ENCODE data around the gene LMO1.

Gene LMO1

DNA sequence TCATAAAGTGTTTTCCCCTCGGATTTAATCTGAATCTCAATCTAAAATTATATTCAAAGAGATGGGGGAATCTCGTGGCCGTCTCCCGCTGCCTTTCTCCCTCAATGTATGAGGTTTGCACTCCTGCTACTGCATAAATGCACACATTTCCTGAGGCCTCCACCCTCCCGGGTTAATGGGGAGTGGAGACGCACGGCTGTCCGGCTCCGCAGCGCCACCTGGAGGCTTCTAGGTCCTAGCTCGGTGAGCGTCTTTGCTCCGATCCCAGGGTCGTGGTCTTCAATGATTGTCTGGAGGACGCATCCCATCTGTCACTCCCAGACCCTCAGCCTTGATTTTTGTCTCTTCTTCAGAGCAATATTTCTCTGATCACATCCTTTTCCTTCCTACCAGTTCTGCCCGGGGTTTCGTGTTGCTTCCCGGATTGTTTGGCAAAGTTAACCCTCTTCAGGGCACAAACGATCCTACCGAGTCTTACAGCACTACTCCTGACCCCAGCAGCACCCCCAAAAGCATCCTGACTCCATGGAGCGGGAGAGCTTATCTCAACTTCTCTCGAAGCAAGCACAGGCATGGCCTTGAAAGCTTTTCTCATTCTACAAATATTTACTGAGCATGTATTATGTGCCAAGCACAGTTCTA lies at the start of gene LMO1:
Gene LMO1, minus strand, starts transcription at position 110 of the 642 bp plus-strand sequence. CDS start 516 bp downstream, outside the sequence.
- H3K4me3 ChIP-seq (ENCODE audit: low read length): peak within 1 kb of the TSS; percentile 43
- DNase-seq (ENCODE audit: low read depth): no peak
- TF ChIP-seq, protein P1, sequence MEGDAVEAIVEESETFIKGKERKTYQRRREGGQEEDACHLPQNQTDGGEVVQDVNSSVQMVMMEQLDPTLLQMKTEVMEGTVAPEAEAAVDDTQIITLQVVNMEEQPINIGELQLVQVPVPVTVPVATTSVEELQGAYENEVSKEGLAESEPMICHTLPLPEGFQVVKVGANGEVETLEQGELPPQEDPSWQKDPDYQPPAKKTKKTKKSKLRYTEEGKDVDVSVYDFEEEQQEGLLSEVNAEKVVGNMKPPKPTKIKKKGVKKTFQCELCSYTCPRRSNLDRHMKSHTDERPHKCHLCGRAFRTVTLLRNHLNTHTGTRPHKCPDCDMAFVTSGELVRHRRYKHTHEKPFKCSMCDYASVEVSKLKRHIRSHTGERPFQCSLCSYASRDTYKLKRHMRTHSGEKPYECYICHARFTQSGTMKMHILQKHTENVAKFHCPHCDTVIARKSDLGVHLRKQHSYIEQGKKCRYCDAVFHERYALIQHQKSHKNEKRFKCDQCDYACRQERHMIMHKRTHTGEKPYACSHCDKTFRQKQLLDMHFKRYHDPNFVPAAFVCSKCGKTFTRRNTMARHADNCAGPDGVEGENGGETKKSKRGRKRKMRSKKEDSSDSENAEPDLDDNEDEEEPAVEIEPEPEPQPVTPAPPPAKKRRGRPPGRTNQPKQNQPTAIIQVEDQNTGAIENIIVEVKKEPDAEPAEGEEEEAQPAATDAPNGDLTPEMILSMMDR (conservative IDR thresholded peaks at IDR 0.05; ENCODE audit: low read depth, low read length): peak; percentile 95

DNA sequence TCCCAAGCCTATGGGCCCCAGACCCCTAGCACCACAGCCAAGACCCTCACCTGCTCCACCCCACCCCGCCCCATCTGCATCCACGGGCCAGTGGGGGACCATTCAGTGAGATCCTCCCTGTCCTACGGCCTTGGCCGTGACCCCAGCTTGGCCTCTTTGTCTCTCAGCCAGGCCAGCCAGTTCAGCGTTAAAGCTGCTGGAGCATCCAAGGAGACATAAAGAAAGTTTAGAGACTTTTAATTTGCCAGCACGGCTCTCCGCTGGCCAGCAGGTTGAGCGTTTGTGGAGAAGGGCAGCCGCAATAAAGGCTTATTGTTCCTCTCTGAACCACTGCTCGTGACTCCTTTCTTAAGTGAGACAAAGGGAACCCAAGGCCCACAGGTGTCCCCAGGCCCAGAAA lies 49.3 kb upstream of the LMO1 start:
- TF ChIP-seq, protein P1 (conservative IDR thresholded peaks at IDR 0.05; ENCODE audit: low read depth, low read length): no peak
- H3K4me3 ChIP-seq (ENCODE audit: low read length): no peak overlapping the region

DNA sequence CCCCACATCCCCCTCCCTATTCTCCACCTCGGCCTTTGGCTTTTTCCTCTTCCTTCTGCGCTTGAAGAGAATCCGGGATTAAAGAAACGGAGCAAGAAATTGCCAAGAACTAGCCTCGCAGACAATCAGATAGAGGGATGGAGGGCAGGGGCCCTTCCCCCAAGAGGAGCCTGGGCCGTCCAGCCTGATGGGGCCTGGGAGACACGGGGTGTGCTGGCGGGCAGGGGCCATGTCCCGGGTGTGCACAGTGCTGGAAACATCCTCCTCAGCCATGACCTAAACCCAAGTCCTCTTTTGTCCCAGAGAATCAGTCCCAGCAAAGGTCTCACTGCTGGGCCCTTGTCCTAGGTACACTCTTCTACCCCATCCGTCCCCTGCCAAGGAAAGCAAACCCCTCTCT lies 47.7 kb upstream of the LMO1 start:
- TF ChIP-seq, protein P1 (conservative IDR thresholded peaks at IDR 0.05; ENCODE audit: low read depth, low read length): no peak
- DNase-seq (ENCODE audit: low read depth): no peak
- no peak overlapping the region for H3K4me3 ChIP-seq (ENCODE audit: low read length)

More for the DNA sequence above, 49.3 kb upstream of the LMO1 start:
- no peak for DNase-seq (ENCODE audit: low read depth)

DNA sequence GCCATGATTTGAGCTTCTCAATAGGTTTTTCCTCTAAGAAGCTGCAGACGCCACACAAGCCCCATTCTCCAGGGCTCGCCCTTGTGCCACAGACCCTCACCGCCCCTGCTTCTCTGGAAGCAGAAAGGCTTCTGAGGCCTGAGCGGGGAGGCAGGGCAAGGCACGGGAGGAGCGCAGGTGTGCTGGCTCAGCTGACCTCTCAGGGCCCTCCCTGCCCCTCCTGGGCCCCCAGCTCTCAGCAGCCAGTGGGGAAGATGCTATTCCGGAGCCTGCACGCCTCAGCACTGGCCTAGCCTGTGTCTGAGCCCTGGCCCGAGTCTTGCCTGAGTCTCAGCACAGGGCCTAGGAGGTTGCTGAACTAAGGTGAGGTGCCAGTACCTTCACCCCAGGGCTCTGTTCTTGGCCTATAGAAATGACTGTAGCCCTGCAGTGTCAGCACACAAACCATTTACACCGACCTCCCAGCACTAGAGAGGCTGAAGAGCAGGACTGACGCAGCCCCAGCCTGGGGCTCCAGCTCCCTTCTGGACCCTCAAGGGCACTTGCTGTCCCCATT lies 47.1 kb upstream of the LMO1 start:
- no peak for DNase-seq (ENCODE audit: low read depth)
- TF ChIP-seq, protein P1 (conservative IDR thresholded peaks at IDR 0.05; ENCODE audit: low read depth, low read length): no peak
- H3K4me3 ChIP-seq (ENCODE audit: low read length): no peak overlapping the region

DNA sequence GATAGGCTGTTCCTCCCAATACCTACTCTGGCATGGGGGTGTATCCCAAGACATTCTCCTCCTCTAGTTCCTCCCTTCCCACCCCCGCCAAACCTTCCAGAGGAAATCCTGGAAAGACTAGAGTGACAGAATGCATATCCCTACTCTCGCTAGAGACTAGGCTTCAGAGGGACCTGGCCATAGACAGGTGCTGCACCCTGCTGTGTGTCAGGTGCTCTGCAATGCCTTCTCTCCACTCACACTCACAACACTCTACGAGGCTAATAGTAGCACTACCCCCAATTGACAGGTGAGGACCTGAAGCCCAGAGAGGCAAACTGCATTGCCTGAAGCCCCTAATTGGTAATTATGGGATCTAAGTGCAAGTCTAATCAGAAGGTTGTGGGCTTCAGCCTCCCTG lies 46.2 kb upstream of the LMO1 start:
- TF ChIP-seq, protein P1 (conservative IDR thresholded peaks at IDR 0.05; ENCODE audit: low read depth, low read length): peak; percentile 57
- H3K4me3 ChIP-seq (ENCODE audit: low read length): no peak overlapping the region
- DNase-seq (ENCODE audit: low read depth): no peak

DNA sequence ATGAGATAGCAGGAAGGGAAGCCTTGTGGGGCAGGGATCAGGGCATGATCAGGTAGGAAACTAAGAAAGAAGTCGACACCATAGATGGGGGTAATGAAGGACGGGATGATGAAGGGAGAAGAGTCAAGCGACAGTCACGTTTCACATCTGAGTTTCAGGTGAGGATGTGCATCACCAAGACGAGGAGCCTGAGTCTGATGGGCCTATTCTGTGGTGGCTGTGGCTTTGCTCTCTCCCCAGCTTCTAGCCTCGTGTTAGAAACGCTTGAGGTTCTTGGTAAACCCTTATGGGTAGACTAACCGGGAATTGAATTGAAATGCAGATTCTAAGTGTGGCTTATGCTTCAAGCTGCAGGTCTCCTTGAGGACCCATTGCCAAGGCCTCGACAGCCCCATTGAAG lies 45.6 kb upstream of the LMO1 start:
- no peak for DNase-seq (ENCODE audit: low read depth)
- no peak overlapping the region for H3K4me3 ChIP-seq (ENCODE audit: low read length)
- TF ChIP-seq, protein P1 (conservative IDR thresholded peaks at IDR 0.05; ENCODE audit: low read depth, low read length): no peak

DNA sequence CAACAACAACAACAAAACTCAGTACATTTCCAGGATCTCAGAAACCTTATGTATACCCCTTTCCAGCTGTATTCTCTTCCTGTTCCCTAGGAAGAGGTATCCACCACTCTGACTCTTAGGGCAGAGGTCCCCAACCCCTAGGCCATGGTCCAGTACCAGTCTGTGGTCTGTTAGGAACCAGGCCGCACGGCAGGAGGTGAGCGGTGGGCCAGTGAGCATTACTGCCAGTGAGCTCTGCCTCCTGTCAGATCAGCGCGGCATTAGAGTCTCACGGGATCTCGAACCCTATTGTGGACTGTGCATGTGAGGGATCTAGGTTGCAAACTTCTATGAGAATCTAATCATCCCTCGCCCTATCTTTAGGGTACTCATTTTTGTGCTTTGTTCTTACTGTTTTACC lies 43.9 kb upstream of the LMO1 start:
- no peak for DNase-seq (ENCODE audit: low read depth)
- H3K4me3 ChIP-seq (ENCODE audit: low read length): no peak overlapping the region
- TF ChIP-seq, protein P1 (conservative IDR thresholded peaks at IDR 0.05; ENCODE audit: low read depth, low read length): no peak
